ENCODE data around the gene INTS11.
A peak's percentile ranks its signal among the peaks of the same experiment; 100 is the strongest.

Gene INTS11

DNA sequence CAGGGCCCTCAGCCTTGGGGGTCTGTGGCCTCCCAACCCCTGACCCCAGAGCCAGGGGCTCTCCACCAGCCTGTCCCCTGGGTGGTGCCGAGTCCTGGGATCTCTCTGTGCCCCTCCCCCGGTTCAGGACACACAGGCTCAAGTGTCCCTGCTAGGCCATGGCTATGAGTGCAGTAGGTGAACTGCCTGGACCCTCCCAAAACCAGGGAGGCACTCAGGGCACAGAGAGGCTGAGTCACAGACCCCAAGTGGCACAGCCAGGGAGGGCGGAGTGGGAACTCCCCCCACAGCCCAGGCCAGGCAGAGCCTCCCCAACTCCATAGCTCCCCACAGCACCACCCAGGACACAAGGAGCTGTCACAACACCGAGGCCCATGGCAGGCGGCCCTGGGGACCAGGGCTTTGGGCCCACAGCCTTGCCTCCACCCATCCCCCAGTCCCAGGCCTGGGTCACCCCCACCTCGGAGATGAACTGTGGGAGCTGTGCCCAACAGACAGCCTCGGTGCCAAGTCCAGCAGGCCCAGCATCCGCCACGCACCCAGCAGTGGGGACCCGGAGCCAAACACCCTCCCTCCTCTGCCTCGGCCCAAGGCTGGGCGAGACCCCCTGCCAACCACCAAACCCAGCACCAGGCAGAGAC lies 21.5 kb upstream of the INTS11 start:
- FAIRE-seq = no peak
- DNase-seq (ENCODE audit: extremely low spot score, insufficient read length, low read depth) = no peak

DNA sequence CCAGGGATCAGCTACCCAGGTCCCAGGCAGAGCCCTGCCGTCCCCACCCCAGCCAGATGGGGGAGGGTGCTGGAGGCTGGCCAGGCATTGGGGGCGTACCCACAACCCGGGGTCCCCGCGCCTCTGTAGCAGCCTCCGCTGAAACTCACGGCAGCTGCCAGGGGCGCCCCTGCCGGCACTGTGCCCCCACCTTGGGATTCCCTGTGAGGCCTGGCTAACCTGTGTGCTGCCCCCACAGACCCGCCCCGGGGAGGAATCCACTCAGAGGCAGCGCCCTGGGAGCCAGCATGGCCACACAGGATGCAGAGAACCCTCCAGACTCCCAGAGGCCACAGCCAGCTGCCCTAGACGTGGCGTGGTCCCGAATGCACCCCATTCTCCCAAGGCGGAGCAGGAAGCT lies 20.9 kb upstream of the INTS11 start:
- DNase-seq (ENCODE audit: extremely low spot score, insufficient read length, low read depth) (no peak), FAIRE-seq (no peak)

DNA sequence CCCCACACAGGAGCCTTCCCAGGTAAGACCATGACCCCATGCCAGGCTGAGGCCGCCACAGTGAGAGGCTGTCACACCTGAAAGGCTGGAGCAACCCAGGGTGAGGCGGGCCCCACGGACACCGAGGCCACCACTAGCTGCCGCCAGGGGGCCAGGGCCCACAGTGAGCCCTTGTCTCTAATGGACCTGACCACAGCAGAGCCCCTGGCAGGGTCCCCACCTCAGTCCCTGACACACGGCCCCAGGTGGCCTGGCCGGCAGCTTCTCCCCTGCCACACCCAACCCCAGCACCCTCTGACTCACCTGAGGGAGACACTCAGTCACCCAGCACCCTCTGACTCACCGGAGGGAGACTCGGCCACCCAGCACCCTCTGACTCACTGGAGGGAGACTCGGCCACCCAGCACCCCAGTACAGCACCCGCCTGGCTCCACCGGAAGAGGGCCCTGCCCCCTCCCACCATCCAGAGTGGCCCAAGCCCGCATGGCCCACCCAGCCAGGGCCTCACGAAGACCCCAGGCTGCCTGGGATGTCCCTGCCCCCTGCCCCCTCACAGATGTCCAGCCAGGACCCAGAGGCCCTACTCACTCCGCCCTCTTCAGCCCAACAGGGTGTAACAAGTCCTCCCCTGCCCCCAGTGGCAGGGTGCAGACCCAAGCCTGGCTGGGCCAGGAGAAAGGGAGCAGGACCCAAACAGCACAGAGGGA lies 20.3 kb upstream of the INTS11 start:
- FAIRE-seq (no peak), DNase-seq (ENCODE audit: extremely low spot score, insufficient read length, low read depth) (no peak)

DNA sequence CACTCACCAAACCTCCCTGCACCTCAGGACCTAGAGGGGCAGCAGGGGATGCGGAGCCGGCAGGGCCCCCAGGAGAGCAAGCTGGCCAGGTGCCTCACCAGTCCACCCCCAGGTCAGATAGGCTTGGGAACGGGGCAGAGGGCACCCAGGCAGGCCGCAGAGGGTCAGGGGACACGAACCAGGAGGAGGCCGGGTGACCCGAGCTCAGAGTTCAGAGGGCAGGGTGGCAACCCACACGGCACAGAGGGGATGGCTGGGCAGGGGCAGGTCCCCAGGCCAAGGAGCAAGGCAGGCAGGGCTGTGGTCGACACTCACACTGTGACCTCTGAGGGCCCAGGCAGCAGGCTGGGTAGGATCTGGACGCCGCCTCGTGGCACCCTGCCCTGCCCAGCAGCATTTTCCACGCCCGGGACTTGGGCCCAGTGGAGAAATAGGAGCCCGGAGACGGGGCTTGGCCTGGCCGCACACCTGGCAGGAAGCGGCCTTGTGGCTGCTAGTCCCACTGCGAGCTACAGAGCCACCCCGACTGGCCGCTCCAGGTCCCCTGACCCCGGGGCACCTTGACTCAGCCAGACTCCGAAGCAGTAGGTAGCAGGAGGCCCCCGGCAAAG lies 19.5 kb upstream of the INTS11 start:
- DNase-seq (ENCODE audit: extremely low spot score, insufficient read length, low read depth) (no peak), FAIRE-seq (no peak)

DNA sequence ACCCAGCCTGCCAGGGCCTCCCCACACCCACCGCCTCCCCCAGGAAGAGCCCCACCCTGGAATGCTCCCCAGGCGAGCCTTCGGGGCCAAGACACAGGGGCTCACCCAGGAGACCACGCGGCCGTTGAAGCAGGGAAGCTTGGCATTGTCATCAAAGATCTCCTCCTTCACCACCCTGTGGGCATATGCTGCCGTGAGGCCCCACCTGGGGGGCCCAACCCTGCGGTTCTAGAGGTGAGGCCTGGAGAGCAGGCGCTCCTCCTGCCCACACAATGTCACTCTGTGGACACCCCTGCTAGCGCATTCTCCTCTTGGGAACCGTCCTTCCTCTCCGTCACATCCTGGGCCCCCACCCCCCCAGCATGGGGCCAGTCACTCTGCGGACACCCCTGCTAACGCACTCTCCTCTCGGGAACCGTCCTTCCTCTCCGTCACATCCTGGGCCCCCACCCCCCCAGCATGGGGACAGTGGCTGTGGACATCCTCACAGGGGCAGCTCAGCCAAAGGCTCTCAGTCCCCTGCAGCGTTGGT lies 18.2 kb upstream of the INTS11 start:
- DNase-seq (ENCODE audit: extremely low spot score, insufficient read length, low read depth) = no peak
- no peak for FAIRE-seq

GRCh38 chr1:1342061-1342562 lies 17.7 kb upstream of the INTS11 start:
- DNase-seq (ENCODE audit: extremely low spot score, insufficient read length, low read depth) (no peak), FAIRE-seq (no peak)

- FAIRE-seq (no peak), DNase-seq (ENCODE audit: extremely low spot score, insufficient read length, low read depth) (no peak)
Observed at GRCh38 chr1:1341549-1342021, 17.1 kb upstream of the INTS11 start.

GRCh38 chr1:1340791-1341548 lies 16.5 kb upstream of the INTS11 start:
- no peak for DNase-seq (ENCODE audit: extremely low spot score, insufficient read length, low read depth)
- FAIRE-seq = no peak

- FAIRE-seq (no peak), DNase-seq (ENCODE audit: extremely low spot score, insufficient read length, low read depth) (no peak)
Observed at GRCh38 chr1:1340185-1340584, 15.7 kb upstream of the INTS11 start.

DNA sequence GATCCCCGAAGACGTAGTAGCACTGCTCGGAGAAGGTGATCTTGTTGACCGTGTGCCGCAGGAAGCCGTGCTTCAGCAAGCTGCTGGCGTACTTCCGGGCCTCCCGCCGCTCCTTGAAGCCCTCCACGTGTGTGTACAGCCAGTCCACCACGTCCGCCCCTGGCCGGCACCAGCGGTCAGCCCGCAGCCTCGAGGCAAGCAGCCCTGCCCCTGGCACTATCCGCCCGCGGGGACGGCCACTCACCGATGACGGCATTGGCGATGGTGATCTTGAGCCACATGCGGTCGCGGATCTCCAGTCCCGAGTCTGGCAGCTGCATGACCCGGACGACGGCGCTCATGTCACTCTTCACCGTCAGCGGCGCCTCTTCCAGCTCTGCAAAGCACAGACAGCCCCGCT lies 13.8 kb upstream of the INTS11 start:
- FAIRE-seq (no peak), DNase-seq (ENCODE audit: extremely low spot score, insufficient read length, low read depth) (no peak)

DNA sequence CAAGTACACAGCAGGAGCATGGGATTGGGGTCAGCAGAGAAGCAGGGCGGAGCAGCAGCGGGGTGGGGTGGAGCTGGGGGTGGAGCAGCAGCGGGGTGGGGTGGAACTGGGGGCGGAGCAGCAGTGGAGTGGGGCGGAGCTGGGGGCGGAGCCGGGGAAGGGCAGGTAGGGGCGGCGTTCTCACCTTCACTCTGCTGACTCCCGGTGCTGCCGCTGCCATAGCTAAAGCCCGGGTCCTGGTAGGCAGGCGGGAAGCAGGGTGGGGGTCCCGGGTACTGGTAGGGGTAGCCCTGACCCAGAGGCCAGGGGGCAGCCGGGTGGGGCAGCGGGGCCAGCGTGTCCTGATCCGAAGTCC lies 13.3 kb upstream of the INTS11 start:
- FAIRE-seq (no peak), DNase-seq (ENCODE audit: extremely low spot score, insufficient read length, low read depth) (peak; percentile 52)

DNA sequence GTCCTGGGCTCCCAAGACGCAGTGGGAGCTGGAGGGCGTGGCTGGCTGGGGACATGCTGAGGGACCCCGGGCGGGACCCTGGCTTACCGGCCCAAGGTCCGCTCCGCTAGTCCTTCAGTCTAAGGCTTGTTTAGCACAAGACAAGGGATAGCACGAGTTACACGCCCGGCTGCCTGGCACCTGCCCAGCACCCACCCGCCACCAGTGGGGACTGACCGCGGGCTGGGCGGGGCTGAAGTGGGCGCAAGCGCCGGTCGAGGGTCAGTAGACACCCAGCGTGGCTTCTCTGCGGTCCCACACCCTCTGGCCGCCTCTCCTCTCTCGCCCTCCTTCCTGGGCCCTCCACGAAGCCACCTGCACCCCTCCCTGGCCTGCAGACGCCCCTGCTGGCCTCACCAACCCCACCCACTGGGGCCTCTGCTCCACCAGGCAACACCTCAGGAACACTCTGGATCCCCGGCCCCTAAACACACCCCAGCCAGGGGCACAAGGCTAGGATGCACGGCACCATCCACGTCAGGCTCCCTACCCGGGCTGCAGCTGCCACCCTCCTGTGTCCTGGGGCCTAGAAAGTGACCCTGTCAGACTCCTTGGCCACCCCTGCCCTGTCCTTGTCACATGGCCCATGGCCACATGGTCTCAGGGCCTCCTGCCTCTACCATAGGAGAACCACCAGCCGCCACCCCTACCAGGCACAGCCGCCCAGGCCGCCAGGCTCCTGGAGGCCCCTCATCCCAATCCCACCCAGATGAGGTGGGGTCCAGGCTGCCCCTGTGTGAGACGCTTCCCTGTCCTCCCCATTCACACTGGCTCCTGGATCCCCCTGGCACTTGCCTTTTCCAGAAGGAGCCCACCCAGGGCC lies 12.7 kb upstream of the INTS11 start:
- FAIRE-seq (no peak), DNase-seq (ENCODE audit: extremely low spot score, insufficient read length, low read depth) (no peak)

DNA sequence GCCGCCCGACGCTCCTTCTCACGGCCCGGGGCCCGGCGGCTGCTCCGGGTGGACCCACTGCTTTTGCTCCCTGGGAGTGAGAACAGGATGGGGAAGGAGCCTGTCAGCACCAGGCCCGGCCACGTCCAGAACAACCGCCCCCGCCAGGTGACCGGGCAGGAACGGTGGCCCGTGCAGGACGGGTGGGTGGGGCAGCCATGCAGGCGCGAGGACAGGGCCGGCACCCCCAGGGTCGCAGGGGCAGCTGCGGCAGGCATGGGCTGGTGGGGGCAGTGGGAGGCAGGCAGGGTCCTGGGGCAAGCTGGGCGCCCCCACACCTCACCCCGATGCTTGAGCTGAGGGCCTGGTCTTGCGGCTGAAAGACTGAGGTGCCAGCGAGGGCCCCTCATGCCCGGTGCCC lies 12.0 kb upstream of the INTS11 start:
- FAIRE-seq = no peak
- DNase-seq (ENCODE audit: extremely low spot score, insufficient read length, low read depth) = no peak

GRCh38 chr1:1335792-1336248 lies 11.4 kb upstream of the INTS11 start:
- no peak for DNase-seq (ENCODE audit: extremely low spot score, insufficient read length, low read depth)
- FAIRE-seq = no peak

- DNase-seq (ENCODE audit: extremely low spot score, insufficient read length, low read depth) = no peak
- FAIRE-seq = no peak
Observed at GRCh38 chr1:1335283-1335682, 10.8 kb upstream of the INTS11 start.

- FAIRE-seq (no peak), DNase-seq (ENCODE audit: extremely low spot score, insufficient read length, low read depth) (no peak)
Observed at GRCh38 chr1:1334835-1335234, 10.4 kb upstream of the INTS11 start.

- FAIRE-seq = no peak
- no peak for DNase-seq (ENCODE audit: extremely low spot score, insufficient read length, low read depth)
Observed at GRCh38 chr1:1333551-1334241, 9.2 kb upstream of the INTS11 start.

DNA sequence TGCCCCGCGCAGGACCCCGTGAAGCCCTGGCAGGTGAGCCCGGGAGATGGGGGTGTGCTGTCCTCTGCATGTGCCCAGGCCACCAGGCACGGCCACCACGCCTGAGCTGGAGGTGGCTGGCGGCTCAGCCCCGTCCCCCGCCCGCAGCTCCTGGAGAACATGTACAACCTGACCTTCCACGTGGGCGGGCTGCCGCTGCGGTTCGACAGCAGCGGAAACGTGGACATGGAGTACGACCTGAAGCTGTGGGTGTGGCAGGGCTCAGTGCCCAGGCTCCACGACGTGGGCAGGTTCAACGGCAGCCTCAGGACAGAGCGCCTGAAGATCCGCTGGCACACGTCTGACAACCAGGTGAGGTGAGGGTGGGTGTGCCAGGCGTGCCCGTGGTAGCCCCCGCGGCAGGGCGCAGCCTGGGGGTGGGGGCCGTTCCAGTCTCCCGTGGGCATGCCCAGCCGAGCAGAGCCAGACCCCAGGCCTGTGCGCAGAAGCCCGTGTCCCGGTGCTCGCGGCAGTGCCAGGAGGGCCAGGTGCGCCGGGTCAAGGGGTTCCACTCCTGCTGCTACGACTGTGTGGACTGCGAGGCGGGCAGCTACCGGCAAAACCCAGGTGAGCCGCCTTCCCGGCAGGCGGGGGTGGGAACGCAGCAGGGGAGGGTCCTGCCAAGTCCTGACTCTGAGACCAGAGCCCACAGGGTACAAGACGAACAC lies 8.5 kb upstream of the INTS11 start:
- no peak for DNase-seq (ENCODE audit: extremely low spot score, insufficient read length, low read depth)
- no peak for FAIRE-seq
